Esophagus muscularis mucosa (tissue), 4 donors: ENCODE results near the gene SCARF2. TPM values are rescaled to one million over a fixed set of nuclear protein-coding genes. Genes with fewer than 3 reads are reported as not detected.

Experiments
- DNase-seq: peaks from one replicate; pipeline ENCODE4 v3.0.0-alpha.2; 2017; ENCODE audit errors: extremely low spot score
- H3K27ac ChIP-seq, 4 donors: fragments of 200-600 bp; sonication (generic); replicated peaks in 1 of 4; 1 replicate in 3 of 4; 2 replicates in 1 of 4; pipeline ENCODE4 v1.5.1; 2016 to 2019; ENCODE audit warnings: mild to moderate bottlenecking in 1 of 4
- H3K27me3 ChIP-seq, 4 donors: fragments of 200-600 bp; sonication (generic); one replicate each; pipeline versions ENCODE4 v1.5.1 to v1.6.0; 2016 to 2019
- H3K36me3 ChIP-seq, 4 donors: fragments of 200-600 bp; sonication (generic); one replicate each; pipeline ENCODE4 v1.5.1; 2016 to 2019
- H3K4me1 ChIP-seq, 4 donors: fragments of 200-600 bp; sonication (generic); one replicate each; pipeline ENCODE4 v1.5.1; 2016 to 2019
- H3K4me3 ChIP-seq, 4 donors: fragments of 200-600 bp; sonication (generic); 1 replicate in 2 of 4; 2 replicates in 2 of 4; pipeline ENCODE4 v1.5.1; 2016 to 2019; ENCODE audit warnings: mild to moderate bottlenecking in 4 of 4, moderate library complexity in 1 of 4
- H3K9me3 ChIP-seq, 4 donors: fragments of 200-600 bp; sonication (generic); 1 replicate in 3 of 4; 2 replicates in 1 of 4; pipeline ENCODE4 v1.5.1; 2016 to 2019
- EP300 ChIP-seq: sonication (generic); formaldehyde crosslinking; IDR thresholded peaks from one replicate; pipeline ENCODE4 v1.6.1; 2017; ENCODE audit warnings: antibody characterized with exemption
- POLR2A ChIP-seq: fragments of 450-650 bp; IDR thresholded peaks from one replicate; pipeline ENCODE4 v1.6.1; 2017; ENCODE audit warnings: antibody characterized with exemption, moderate library complexity, mild to moderate bottlenecking, low read depth
- POLR2AphosphoS5 ChIP-seq, 2 donors: sonication (generic); formaldehyde crosslinking; IDR thresholded peaks; one replicate each; pipeline ENCODE4 v1.6.1; 2017; ENCODE audit warnings: antibody characterized with exemption in 2 of 2
- WGBS: methylation state at CpG from one replicate; pipeline ENCODE4 v1.1.5; 2018; 5-methylcytosine and 5-hydroxymethylcytosine counted together
- intact Hi-C: fragments of 100-400 bp; cut with DNase I; formaldehyde crosslinking; loops from one replicate; pipeline ENCODE4 v1.15.1; 2023
- total RNA-seq, 4 donors: library from RNA; depleted of rRNA; stranded (reverse); fragments of >200 nt; gene quantifications; one replicate each; pipeline versions ENCODE4 v1.1.0 to v1.2.1, GENCODE V29; 2016
- TF ChIP-seq, protein P1 (sequence below), 3 experiments: fragments of 200-600 bp in 2 of 3; fragments of 450-650 bp in 1 of 3; sonication (generic) in 2 of 3; IDR thresholded peaks; one replicate each; pipeline ENCODE4 v1.5.1; 2017 to 2019; ENCODE audit warnings: antibody characterized with exemption in 3 of 3, mild to moderate bottlenecking in 2 of 3, moderate library complexity in 1 of 3

Gene SCARF2
- total RNA-seq, 4 donors from 2014 or later = 14.5 to 31.6 (median 22.2) TPM

- H3K36me3 ChIP-seq = no peaks in the 10 kb centered on the region
- H3K4me1 ChIP-seq = peaks cover 13 to 27% (median 24%) of the 10 kb centered on the region in 4 donors
- DNase-seq = peak; percentile 77
- H3K4me3 ChIP-seq = no peak overlapping the region
- TF ChIP-seq POLR2A = no peak
- TF ChIP-seq, protein P1, sequence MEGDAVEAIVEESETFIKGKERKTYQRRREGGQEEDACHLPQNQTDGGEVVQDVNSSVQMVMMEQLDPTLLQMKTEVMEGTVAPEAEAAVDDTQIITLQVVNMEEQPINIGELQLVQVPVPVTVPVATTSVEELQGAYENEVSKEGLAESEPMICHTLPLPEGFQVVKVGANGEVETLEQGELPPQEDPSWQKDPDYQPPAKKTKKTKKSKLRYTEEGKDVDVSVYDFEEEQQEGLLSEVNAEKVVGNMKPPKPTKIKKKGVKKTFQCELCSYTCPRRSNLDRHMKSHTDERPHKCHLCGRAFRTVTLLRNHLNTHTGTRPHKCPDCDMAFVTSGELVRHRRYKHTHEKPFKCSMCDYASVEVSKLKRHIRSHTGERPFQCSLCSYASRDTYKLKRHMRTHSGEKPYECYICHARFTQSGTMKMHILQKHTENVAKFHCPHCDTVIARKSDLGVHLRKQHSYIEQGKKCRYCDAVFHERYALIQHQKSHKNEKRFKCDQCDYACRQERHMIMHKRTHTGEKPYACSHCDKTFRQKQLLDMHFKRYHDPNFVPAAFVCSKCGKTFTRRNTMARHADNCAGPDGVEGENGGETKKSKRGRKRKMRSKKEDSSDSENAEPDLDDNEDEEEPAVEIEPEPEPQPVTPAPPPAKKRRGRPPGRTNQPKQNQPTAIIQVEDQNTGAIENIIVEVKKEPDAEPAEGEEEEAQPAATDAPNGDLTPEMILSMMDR (IDR thresholded peaks at IDR 0.05) = no peak
- no peak for TF ChIP-seq POLR2AphosphoS5 (IDR thresholded peaks at IDR 0.05)
- TF ChIP-seq EP300 = no peak
- no peak overlapping the region for H3K27ac ChIP-seq
- intact Hi-C loops = loop anchor here (10.0 kb wide), 1 partner anchor 66 kb away; the partner anchor contains the start of gene DGCR6L
- no peaks in the 10 kb centered on the region for H3K27me3 ChIP-seq
- H3K9me3 ChIP-seq = no peaks in the 10 kb centered on the region
- 86% methylated on average over 4 of the region's 4 CpGs for WGBS
Observed at GRCh38 chr22:20391222-20391621, 46.4 kb downstream of the SCARF2 start.

DNA sequence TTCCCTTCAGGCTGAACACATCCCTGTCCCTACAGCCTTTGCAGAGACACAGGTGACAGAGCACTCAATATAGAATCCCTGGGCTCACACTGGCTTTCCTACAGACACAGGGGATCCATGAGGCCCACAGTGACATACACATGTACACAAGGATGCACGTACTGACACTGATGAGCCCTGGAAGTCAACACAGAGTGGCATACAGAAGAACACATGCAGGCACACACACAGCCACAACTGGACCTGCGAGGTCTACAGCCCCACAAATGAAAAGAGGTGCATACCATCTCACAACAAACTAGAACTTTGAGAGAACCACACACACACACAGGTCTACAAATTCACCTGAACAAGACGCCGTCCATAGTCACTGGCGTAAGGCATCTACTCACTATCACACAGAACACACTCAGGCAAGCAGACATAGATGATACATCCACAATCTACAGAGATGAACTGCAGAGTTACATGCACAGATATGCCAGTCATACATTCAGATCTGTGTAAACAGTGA is 47.2 kb downstream of the SCARF2 start:
- Histone ChIP-seq H3K36me3 (no peaks in the 10 kb centered on the region), H3K4me3 (no peak overlapping the region), H3K9me3 (no peaks in the 10 kb centered on the region), H3K27ac (no peak overlapping the region), H3K4me1 (peaks cover 13 to 21% (median 18%) of the 10 kb centered on the region in 4 donors), H3K27me3 (peaks cover 0 to 4% (median 0%) of the 10 kb centered on the region in 4 donors)
- WGBS = 95% methylated on average over 4 of the region's 5 CpGs
- TF ChIP-seq, protein P1 (IDR thresholded peaks at IDR 0.05) = no peak
- TF ChIP-seq EP300 (no peak), POLR2AphosphoS5 (IDR thresholded peaks at IDR 0.05) (no peak), POLR2A (no peak)
- peak; percentile 84 for DNase-seq
- intact Hi-C loops = loop anchor here (10.0 kb wide), 1 partner anchor 66 kb away; the partner anchor contains the start of gene DGCR6L

DNA sequence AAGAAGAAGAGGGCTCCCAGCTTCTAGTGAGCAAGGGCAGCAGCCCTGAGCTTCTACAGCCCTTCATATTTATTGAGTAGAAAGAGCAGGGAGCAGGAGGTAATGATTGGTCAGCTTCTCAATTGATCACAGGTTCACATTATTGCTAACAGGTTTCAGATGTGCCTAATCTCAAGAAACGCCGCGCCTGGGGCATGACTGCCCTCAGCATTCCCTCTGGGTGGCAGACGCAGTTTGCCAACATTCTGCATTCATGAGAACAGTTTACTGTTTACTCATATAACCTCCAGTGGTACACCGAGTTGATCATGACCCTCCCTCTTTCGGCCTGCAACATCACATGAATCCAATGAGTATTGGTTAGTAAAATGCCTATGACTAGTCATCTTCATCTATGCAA is 48.3 kb downstream of the SCARF2 start:
- H3K27ac ChIP-seq = no peak overlapping the region
- TF ChIP-seq EP300 = no peak
- TF ChIP-seq POLR2AphosphoS5 (IDR thresholded peaks at IDR 0.05) = no peak
- no peak for TF ChIP-seq POLR2A
- TF ChIP-seq, protein P1 (IDR thresholded peaks at IDR 0.05) = no peak
- H3K9me3 ChIP-seq = no peaks in the 10 kb centered on the region
- no peak overlapping the region for H3K4me3 ChIP-seq
- peaks cover 0 to 15% (median 0%) of the 10 kb centered on the region in 4 donors for H3K27me3 ChIP-seq
- peak; percentile 78 for DNase-seq
- H3K36me3 ChIP-seq = no peaks in the 10 kb centered on the region
- H3K4me1 ChIP-seq = peaks cover 4 to 9% (median 7%) of the 10 kb centered on the region in 4 donors
- intact Hi-C loops = no loop called here
- WGBS = 90% methylated on average over 6 of the region's 6 CpGs

GRCh38 chr22:20388200-20388599 is 49.4 kb downstream of the SCARF2 start:
- no peak for TF ChIP-seq POLR2AphosphoS5 (IDR thresholded peaks at IDR 0.05)
- no peak for TF ChIP-seq POLR2A
- TF ChIP-seq, protein P1 (IDR thresholded peaks at IDR 0.05) = no peak
- no peak for TF ChIP-seq EP300
- intact Hi-C loops = no loop called here
- no peak overlapping the region for H3K4me3 ChIP-seq
- H3K27me3 ChIP-seq = peaks cover 0 to 23% (median 0%) of the 10 kb centered on the region in 4 donors
- peaks cover 0 to 1% (median under 1%) of the 10 kb centered on the region in 4 donors for H3K4me1 ChIP-seq
- no peak overlapping the region for H3K27ac ChIP-seq
- peak; percentile 62 for DNase-seq
- H3K36me3 ChIP-seq = no peaks in the 10 kb centered on the region
- H3K9me3 ChIP-seq = no peaks in the 10 kb centered on the region

GRCh38 chr22:20386972-20387371 is 50.7 kb downstream of the SCARF2 start:
- H3K36me3 ChIP-seq = no peaks in the 10 kb centered on the region
- peaks cover 0 to 25% (median 0%) of the 10 kb centered on the region in 4 donors for H3K27me3 ChIP-seq
- H3K4me3 ChIP-seq = no peak overlapping the region
- H3K27ac ChIP-seq = no peak overlapping the region
- no peak for TF ChIP-seq EP300
- intact Hi-C loops = no loop called here
- no peaks in the 10 kb centered on the region for H3K9me3 ChIP-seq
- no peak for DNase-seq
- H3K4me1 ChIP-seq = no peaks in the 10 kb centered on the region
- 90% methylated on average over 4 of the region's 4 CpGs for WGBS
